HG02571 (cell line): ENCODE results near the gene SLC22A5.

ENCODE experiments used
- ATAC-seq: cut with Tn5 transposase; IDR thresholded peaks from one replicate; pipeline ENCODE4 v1.9.1; 2021; ENCODE audit warnings: mild to moderate bottlenecking, moderate library complexity; ENCODE audit not compliant: unreplicated experiment

SLC22A5 gene

GRCh38 chr5:132364319-132364718 lies 5.2 kb upstream of the SLC22A5 start:
- ATAC-seq = no peak

- no peak for ATAC-seq
Observed at GRCh38 chr5:132365213-132365612, 4.3 kb upstream of the SLC22A5 start.

GRCh38 chr5:132368186-132368585 lies 1.3 kb upstream of the SLC22A5 start:
- ATAC-seq = no peak

- no peak for ATAC-seq
Observed at GRCh38 chr5:132369007-132369473, 470 bp upstream of the SLC22A5 start.

GRCh38 chr5:132370181-132370970 lies 866 bp downstream of the SLC22A5 start:
- ATAC-seq = no peak

- ATAC-seq = no peak
Observed at GRCh38 chr5:132370971-132371602, 1.6 kb downstream of the SLC22A5 start.

GRCh38 chr5:132371603-132371994 lies 2.1 kb downstream of the SLC22A5 start:
- ATAC-seq = no peak

- ATAC-seq = no peak
Observed at GRCh38 chr5:132372127-132372526, 2.6 kb downstream of the SLC22A5 start.

GRCh38 chr5:132372542-132372941 lies 3.0 kb downstream of the SLC22A5 start:
- ATAC-seq = no peak

GRCh38 chr5:132375957-132376356 lies 6.4 kb downstream of the SLC22A5 start:
- ATAC-seq = no peak

GRCh38 chr5:132376694-132377641 lies 7.5 kb downstream of the SLC22A5 start:
- ATAC-seq = no peak

GRCh38 chr5:132377738-132378137 lies 8.2 kb downstream of the SLC22A5 start:
- ATAC-seq = no peak

- ATAC-seq = no peak
Observed at GRCh38 chr5:132378580-132378979, 9.1 kb downstream of the SLC22A5 start.

GRCh38 chr5:132380047-132380446 lies 10.5 kb downstream of the SLC22A5 start:
- ATAC-seq = no peak

- no peak for ATAC-seq
Observed at GRCh38 chr5:132380741-132381140, 11.2 kb downstream of the SLC22A5 start.

- ATAC-seq = no peak
Observed at GRCh38 chr5:132381614-132382013, 12.1 kb downstream of the SLC22A5 start.

- ATAC-seq = no peak
Observed at GRCh38 chr5:132383261-132383660, 13.8 kb downstream of the SLC22A5 start.

GRCh38 chr5:132383984-132384383 lies 14.5 kb downstream of the SLC22A5 start:
- ATAC-seq = no peak

GRCh38 chr5:132384506-132385050 lies 15.1 kb downstream of the SLC22A5 start:
- ATAC-seq = no peak

GRCh38 chr5:132385326-132386105 lies 16.0 kb downstream of the SLC22A5 start:
- ATAC-seq = no peak
